ENCODE measurements around the gene RARRES1. TPM values are rescaled to one million over a fixed set of nuclear protein-coding genes. Genes with fewer than 3 reads are reported as not detected.

RARRES1 gene
- total RNA-seq, 1 experiment from 2014 or later: 0.81 TPM

- H3K4ac ChIP-seq (ENCODE audit: low read depth, low read length): no peak overlapping the region
- H3K27ac ChIP-seq (ENCODE audit: insufficient read length, low read depth, low read length): no peak overlapping the region
- no peaks in the 10 kb centered on the region for H3K27me3 ChIP-seq (ENCODE audit: insufficient read depth, low read length)
- H2BK20ac ChIP-seq (ENCODE audit: low read depth, low read length, poor library complexity, severe bottlenecking): no peak overlapping the region
- H2BK15ac ChIP-seq (ENCODE audit: low read depth, low read length): no peak overlapping the region
- DNase-seq: no peak
- no peak for TF ChIP-seq CTCF (conservative IDR thresholded peaks at IDR 0.05)
- Mint-ChIP-seq H3K27me3 (ENCODE audit: low read depth) (no peaks in the 10 kb centered on the region), H3K27ac (no peak overlapping the region; a peak in 1 of 7 replicates), H3K4me1 (peaks cover 24 to 25% of the 10 kb centered on the region in 2 experiments), H3K4me3 (no peak overlapping the region), H3K36me3 (ENCODE audit: insufficient read depth in 1 of 3, low read depth in 3 of 3) (no peaks in the 10 kb centered on the region), H3K9me3 (no peaks in the 10 kb centered on the region)
- H3K23ac ChIP-seq (ENCODE audit: insufficient read length, low read depth, low read length): no peak overlapping the region
- no peak overlapping the region for H2BK5ac ChIP-seq (ENCODE audit: insufficient read length, low read length)
- no peak overlapping the region for H4K8ac ChIP-seq (replicated peaks; ENCODE audit: insufficient read length, low read depth, low read length)
- no peak overlapping the region for H3K18ac ChIP-seq (ENCODE audit: insufficient read length, low read depth, low read length)
- H3K79me1 ChIP-seq (ENCODE audit: insufficient read depth, low read depth, low read length, poor library complexity, severe bottlenecking): no peaks in the 10 kb centered on the region
- H3T11ph ChIP-seq (ENCODE audit: low read length): no peak overlapping the region
- no peak overlapping the region for H3K56ac ChIP-seq (ENCODE audit: insufficient read length, low read depth, low read length)
- H3K9ac ChIP-seq (ENCODE audit: extremely low read depth, insufficient read length, low read length): no peak overlapping the region
- H3K9me3 ChIP-seq (ENCODE audit: control insufficient read depth, low read depth, low read length): no peaks in the 10 kb centered on the region
- no peaks in the 10 kb centered on the region for H3K79me2 ChIP-seq (ENCODE audit: insufficient read depth, low read length)
- H2BK120ac ChIP-seq (ENCODE audit: low read depth, low read length, poor library complexity, severe bottlenecking): no peak overlapping the region
- no peaks in the 10 kb centered on the region for H3K23me2 ChIP-seq (ENCODE audit: insufficient read length, low read depth, low read length, poor library complexity, severe bottlenecking)
- no peaks in the 10 kb centered on the region; the same call in 1 of the 2 replicates for H3K4me1 ChIP-seq (ENCODE audit: insufficient read depth, low read length)
- H4K5ac ChIP-seq (ENCODE audit: insufficient read length, low read depth, low read length): no peak overlapping the region
- H2AFZ ChIP-seq (ENCODE audit: low read length): no peak overlapping the region
- H3K4me2 ChIP-seq (ENCODE audit: insufficient read depth, insufficient read length, low read length): no peak overlapping the region
- no peak overlapping the region for H3K14ac ChIP-seq (ENCODE audit: insufficient read depth, low read length)
- H2BK12ac ChIP-seq (ENCODE audit: insufficient read length, low read depth, low read length): no peak overlapping the region
- no peak overlapping the region for H2AK5ac ChIP-seq (ENCODE audit: insufficient read length, low read length)
- no peaks in the 10 kb centered on the region for H4K20me1 ChIP-seq (ENCODE audit: control insufficient read depth, insufficient read depth, insufficient read length)
- H4K91ac ChIP-seq (ENCODE audit: insufficient read length, low read depth, low read length): no peak overlapping the region
- WGBS (ENCODE audit: extremely low coverage, insufficient read length, low lambda C conversion rate): no CpG with 5 or more reads among the region's 4 CpGs
Measured at GRCh38 chr3:158769549-158769948, 37.3 kb upstream of the RARRES1 start.

Data from H9 (cell line).